Karpas-422 (cell line): Measurements from ENCODE around the gene ERBB4. TPM values are rescaled to one million over a fixed set of nuclear protein-coding genes. Genes with fewer than 3 reads are reported as not detected.
"Not testable (repeated sequence)": the region's sequence is repeated elsewhere in the genome, so short reads cannot be mapped to it uniquely, and the experiment has no call there.

Experiments used
- DNase-seq: peaks from one replicate; pipeline ENCODE4 v3.0.0-alpha.2; 2015
- H2AFZ ChIP-seq: fragments of 200-600 bp; sonication (generic); 2 replicates; pipeline ENCODE4 v1.6.1; 2014; ENCODE audit warnings: antibody characterized with exemption, low read length, mixed read lengths
- H3K27ac ChIP-seq: fragments of 200-600 bp; sonication (generic); 2 replicates; pipeline ENCODE4 v1.5.1; 2014; ENCODE audit warnings: mild to moderate bottlenecking, low read length, moderate library complexity
- H3K27me3 ChIP-seq: fragments of 200-600 bp; sonication (generic); 2 replicates; pipeline ENCODE4 v1.6.1; 2014; ENCODE audit warnings: low read length, mixed read lengths
- H3K36me3 ChIP-seq: fragments of 200-600 bp; sonication (generic); 2 replicates; pipeline ENCODE4 v1.6.1; 2014; ENCODE audit warnings: low read length, mixed read lengths; ENCODE audit not compliant: insufficient read depth
- H3K4me1 ChIP-seq: fragments of 200-600 bp; sonication (generic); 2 replicates; pipeline ENCODE4 v1.6.1; 2014; ENCODE audit warnings: mild to moderate bottlenecking, low read length, mixed read lengths
- H3K4me2 ChIP-seq: fragments of 200-600 bp; sonication (generic); 2 replicates; pipeline ENCODE4 v1.6.1; 2014; ENCODE audit warnings: low read length, low read depth, mild to moderate bottlenecking; ENCODE audit not compliant: poor library complexity, severe bottlenecking
- H3K4me3 ChIP-seq: fragments of 200-600 bp; sonication (generic); 2 replicates; pipeline ENCODE4 v1.5.1; 2014; ENCODE audit warnings: mild to moderate bottlenecking, antibody characterized with exemption, low read length, mixed read lengths
- H3K79me2 ChIP-seq: fragments of 200-600 bp; sonication (generic); 2 replicates; pipeline ENCODE4 v1.6.1; 2014; ENCODE audit warnings: mild to moderate bottlenecking, low read length, mixed read lengths
- H3K9ac ChIP-seq: fragments of 200-600 bp; sonication (generic); 2 replicates; pipeline ENCODE4 v1.6.0; 2014; ENCODE audit warnings: low read length
- H3K9me2 ChIP-seq: fragments of 200-600 bp; sonication (generic), shearing (Covaris generic); replicated peaks from 2 replicates; pipeline ENCODE4 v1.6.0; 2014; ENCODE audit warnings: mild to moderate bottlenecking, low read length, moderate library complexity; ENCODE audit not compliant: insufficient read depth
- H3K9me3 ChIP-seq: fragments of 300-700, 200-600 bp; sonication (generic); 2 replicates; pipeline ENCODE4 v1.6.1; 2014; ENCODE audit warnings: low read length, mixed read lengths
- H4K20me1 ChIP-seq: fragments of 200-600 bp; sonication (generic); 2 replicates; pipeline ENCODE4 v1.6.1; 2014; ENCODE audit warnings: mild to moderate bottlenecking, antibody characterized with exemption, low read length, low read depth; ENCODE audit not compliant: insufficient read depth
- total RNA-seq: library from RNA; depleted of rRNA; stranded (reverse); fragments of >200 nt; shearing (Covaris generic); gene quantifications from 2 replicates; pipeline ENCODE4 v1.2.3, GENCODE V29; 2014; ENCODE audit warnings: low replicate concordance

Gene ERBB4
- total RNA-seq, 1 experiment from 2014 or later = not detected

DNA sequence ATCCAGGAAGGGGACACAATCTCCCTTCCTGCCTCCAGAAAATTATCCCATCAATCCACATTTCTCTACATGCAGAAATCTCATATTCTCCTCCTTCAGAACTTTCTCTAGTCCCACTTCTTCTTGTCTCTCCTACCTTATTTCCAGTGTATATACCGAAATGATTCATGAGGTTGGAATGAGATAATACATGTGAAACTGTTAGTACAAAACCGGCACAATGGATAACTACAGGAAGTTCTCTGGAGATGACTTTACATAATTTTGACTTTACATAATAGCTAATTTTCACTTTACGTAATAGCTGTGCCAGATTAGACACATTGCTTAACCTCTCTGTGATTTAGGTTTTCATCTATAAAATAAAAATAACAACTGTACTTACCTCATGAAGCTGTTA is 801.3 kb downstream of the ERBB4 start:
- H3K4me2 ChIP-seq = no peak overlapping the region
- H3K9me3 ChIP-seq = no peaks in the 10 kb centered on the region; the same call in 1 of the 2 replicates
- no peaks in the 10 kb centered on the region for H3K27me3 ChIP-seq
- no peak overlapping the region for H3K27ac ChIP-seq
- H3K9me2 ChIP-seq = no peaks in the 10 kb centered on the region
- no peak overlapping the region for H2AFZ ChIP-seq
- H4K20me1 ChIP-seq = no peaks in the 10 kb centered on the region
- no peaks in the 10 kb centered on the region for H3K36me3 ChIP-seq
- H3K4me3 ChIP-seq = no peak overlapping the region
- DNase-seq = no peak
- no peaks in the 10 kb centered on the region for H3K4me1 ChIP-seq
- no peaks in the 10 kb centered on the region for H3K79me2 ChIP-seq
- H3K9ac ChIP-seq = no peak overlapping the region

DNA sequence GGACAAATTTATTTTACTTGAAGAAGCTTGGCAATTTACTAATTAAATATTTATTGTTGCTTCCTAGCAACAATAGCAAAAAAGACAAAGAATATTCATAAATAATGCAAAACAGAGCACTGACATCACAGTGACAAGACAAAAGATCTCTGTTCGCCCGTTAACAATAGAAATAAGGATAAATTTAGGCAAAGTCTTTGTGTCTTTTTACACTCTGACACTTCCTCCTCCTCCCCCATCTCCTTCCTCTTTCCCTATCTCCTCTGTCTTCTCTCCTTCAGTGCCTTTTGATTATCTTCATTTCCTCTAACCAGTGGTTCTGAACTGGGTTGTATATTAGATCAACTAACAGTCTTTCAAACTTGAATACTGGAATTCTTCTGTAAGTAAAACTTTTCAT is 808.4 kb downstream of the ERBB4 start:
- H3K36me3 ChIP-seq = no peaks in the 10 kb centered on the region
- H3K9me3 ChIP-seq = peaks cover 3% of the 10 kb centered on the region
- H3K4me3 ChIP-seq = no peak overlapping the region
- no peaks in the 10 kb centered on the region for H3K79me2 ChIP-seq
- DNase-seq = no peak
- no peak overlapping the region for H3K27ac ChIP-seq
- no peak overlapping the region for H3K4me2 ChIP-seq
- no peaks in the 10 kb centered on the region for H3K9me2 ChIP-seq
- H2AFZ ChIP-seq = no peak overlapping the region
- H3K27me3 ChIP-seq = no peaks in the 10 kb centered on the region
- H3K9ac ChIP-seq = no peak overlapping the region
- no peaks in the 10 kb centered on the region for H4K20me1 ChIP-seq
- H3K4me1 ChIP-seq = no peaks in the 10 kb centered on the region

DNA sequence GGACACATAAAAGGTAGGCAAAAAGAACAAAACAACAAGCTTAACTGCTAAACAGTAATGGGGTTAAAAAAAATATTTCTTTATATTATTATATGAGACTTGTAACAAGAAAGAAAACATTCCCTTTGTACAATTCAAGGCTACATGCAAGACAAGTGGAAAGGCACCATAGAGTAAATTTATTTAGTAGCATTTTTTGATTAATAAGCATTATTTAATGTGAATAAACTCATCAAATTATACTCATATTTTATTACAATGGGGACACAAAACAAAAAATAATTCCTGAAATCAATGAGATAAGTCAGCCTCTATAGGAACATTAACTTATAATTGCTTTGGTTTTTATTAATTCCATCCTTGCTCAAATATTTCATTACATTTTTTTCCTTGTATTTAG is 809.2 kb downstream of the ERBB4 start:
- Histone ChIP-seq H3K27me3 (no peaks in the 10 kb centered on the region), H3K9me3 (peaks cover 3% of the 10 kb centered on the region), H3K9ac (no peak overlapping the region), H3K4me1 (no peaks in the 10 kb centered on the region), H3K9me2 (no peaks in the 10 kb centered on the region), H2AFZ (no peak overlapping the region), H3K4me2 (no peak overlapping the region), H3K4me3 (no peak overlapping the region), H3K36me3 (no peaks in the 10 kb centered on the region), H3K79me2 (no peaks in the 10 kb centered on the region), H4K20me1 (no peaks in the 10 kb centered on the region), H3K27ac (no peak overlapping the region)
- DNase-seq = no peak

DNA sequence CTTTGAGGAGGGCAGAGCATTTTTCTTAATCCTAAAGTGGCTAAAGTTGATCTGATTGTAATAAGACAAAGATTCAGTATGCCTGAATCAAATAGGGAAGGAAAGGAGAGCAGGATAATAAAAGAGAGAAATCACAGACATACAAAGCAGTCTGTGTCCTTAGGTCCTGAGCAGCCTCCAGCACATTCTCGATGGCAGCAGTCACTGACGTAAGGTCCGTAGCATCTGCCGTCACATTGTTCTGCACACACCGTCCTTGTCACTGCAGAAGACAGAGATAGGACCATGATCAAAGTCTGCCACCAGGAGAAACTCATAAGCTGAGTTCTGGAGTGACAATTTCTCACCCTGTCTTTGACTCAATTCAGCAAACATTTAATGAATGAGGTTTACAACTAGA is 813.7 kb downstream of the ERBB4 start:
- H3K9ac ChIP-seq = no peak overlapping the region
- H4K20me1 ChIP-seq = no peaks in the 10 kb centered on the region
- no peak overlapping the region for H3K4me2 ChIP-seq
- no peaks in the 10 kb centered on the region for H3K9me2 ChIP-seq
- DNase-seq = no peak
- no peaks in the 10 kb centered on the region for H3K36me3 ChIP-seq
- no peak overlapping the region for H3K27ac ChIP-seq
- no peaks in the 10 kb centered on the region for H3K4me1 ChIP-seq
- no peak overlapping the region for H3K4me3 ChIP-seq
- H3K9me3 ChIP-seq = peaks cover 3% of the 10 kb centered on the region; the same call in 1 of the 2 replicates
- no peak overlapping the region for H2AFZ ChIP-seq
- no peaks in the 10 kb centered on the region for H3K79me2 ChIP-seq
- H3K27me3 ChIP-seq = no peaks in the 10 kb centered on the region

DNA sequence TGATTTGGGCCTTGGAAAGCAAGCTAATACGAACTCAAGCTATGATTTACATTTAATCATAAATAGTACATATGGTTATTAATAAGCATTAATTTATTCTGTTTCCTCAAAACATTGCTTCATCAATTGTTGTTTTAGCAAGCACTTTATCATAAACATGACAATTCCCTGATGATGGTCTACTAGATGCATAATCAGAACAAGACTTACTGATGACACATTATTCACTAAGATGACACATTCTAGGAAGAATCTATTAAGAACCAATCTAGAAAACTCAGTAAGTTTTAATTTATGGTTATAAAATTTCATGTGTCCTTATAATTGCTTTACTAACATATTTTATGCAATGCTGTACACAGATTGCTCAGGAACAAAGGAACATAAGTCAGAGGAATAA is 815.2 kb downstream of the ERBB4 start:
- DNase-seq = no peak
- no peaks in the 10 kb centered on the region for H3K27me3 ChIP-seq
- H3K9me3 ChIP-seq = peaks cover 3% of the 10 kb centered on the region; the same call in 1 of the 2 replicates
- H3K4me2 ChIP-seq = no peak overlapping the region
- no peaks in the 10 kb centered on the region for H3K9me2 ChIP-seq
- H4K20me1 ChIP-seq = no peaks in the 10 kb centered on the region
- H3K4me3 ChIP-seq = no peak overlapping the region
- H2AFZ ChIP-seq = no peak overlapping the region
- no peaks in the 10 kb centered on the region for H3K36me3 ChIP-seq
- no peaks in the 10 kb centered on the region for H3K79me2 ChIP-seq
- no peaks in the 10 kb centered on the region for H3K4me1 ChIP-seq
- H3K9ac ChIP-seq = no peak overlapping the region
- H3K27ac ChIP-seq = no peak overlapping the region

DNA sequence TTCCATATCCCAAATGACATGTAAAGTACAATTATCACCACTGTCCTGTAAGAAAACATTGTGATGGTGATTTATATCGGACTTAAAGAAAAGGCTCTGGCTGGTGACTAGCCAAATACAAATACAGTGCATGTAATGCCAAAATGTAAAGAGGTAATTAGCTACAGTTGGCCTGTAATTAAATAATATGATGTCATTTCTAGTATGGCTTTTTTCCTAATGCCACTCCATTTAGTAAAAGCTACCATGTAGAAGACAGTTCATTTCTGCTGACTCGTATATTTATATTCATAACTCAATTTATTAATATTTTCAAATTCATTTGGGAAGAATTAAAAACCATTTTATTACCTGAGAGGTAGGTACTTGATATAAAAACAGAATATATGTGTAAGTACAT is 815.7 kb downstream of the ERBB4 start:
- H3K27me3 ChIP-seq = no peaks in the 10 kb centered on the region
- H3K9ac ChIP-seq = no peak overlapping the region
- peaks cover 3% of the 10 kb centered on the region; the same call in 1 of the 2 replicates for H3K9me3 ChIP-seq
- no peak overlapping the region for H2AFZ ChIP-seq
- no peaks in the 10 kb centered on the region for H3K4me1 ChIP-seq
- H3K4me2 ChIP-seq = no peak overlapping the region
- no peaks in the 10 kb centered on the region for H4K20me1 ChIP-seq
- no peak overlapping the region for H3K27ac ChIP-seq
- DNase-seq = no peak
- H3K4me3 ChIP-seq = no peak overlapping the region
- H3K36me3 ChIP-seq = no peaks in the 10 kb centered on the region
- H3K9me2 ChIP-seq = no peaks in the 10 kb centered on the region
- H3K79me2 ChIP-seq = no peaks in the 10 kb centered on the region

DNA sequence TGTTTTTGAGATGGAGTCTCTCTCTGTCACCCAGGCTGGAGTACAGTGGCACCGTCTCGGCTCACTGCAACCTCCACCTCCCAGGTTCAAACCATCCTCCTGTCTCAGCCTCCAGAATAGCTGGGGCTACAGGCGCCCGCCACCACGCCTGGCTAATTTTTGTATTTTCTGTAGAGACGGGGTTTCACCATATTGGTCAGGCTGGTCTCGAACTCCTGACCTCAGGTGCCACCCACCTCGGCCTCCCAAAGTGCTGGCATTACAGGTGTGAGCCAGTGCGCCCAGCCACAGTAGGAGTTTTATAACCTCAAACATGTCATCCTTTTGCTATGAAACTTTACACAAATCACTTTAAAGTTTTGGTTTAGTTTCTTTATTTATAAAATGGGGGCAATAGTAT is 816.7 kb downstream of the ERBB4 start:
- not testable (repeated sequence) for H3K4me2 ChIP-seq, H3K9ac ChIP-seq, H3K4me3 ChIP-seq, H3K27ac ChIP-seq, H3K9me3 ChIP-seq, H2AFZ ChIP-seq, H4K20me1 ChIP-seq, DNase-seq, H3K36me3 ChIP-seq, H3K4me1 ChIP-seq, H3K9me2 ChIP-seq, H3K79me2 ChIP-seq, H3K27me3 ChIP-seq

DNA sequence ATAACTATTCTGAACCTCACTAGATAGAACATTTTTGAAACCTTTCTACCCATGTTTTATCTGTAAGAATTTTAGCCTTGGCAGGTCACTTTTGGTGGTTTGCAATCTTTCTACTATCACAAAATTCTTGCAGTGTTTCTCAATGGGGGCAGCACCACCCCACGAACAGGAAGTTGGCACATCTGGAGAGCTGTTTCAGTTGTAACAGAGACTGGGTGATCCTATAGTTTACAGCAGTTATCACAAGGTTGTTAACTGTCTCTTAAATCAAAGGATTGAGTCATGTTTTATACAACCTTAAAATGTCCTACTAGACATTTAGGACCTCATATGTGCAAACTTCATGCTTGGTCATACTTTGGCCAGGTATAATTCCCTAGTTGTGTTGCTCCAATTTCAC is 829.2 kb downstream of the ERBB4 start:
- no peak overlapping the region for H2AFZ ChIP-seq
- no peaks in the 10 kb centered on the region for H3K4me1 ChIP-seq
- no peak overlapping the region for H3K9ac ChIP-seq
- no peaks in the 10 kb centered on the region for H3K79me2 ChIP-seq
- no peaks in the 10 kb centered on the region for H3K36me3 ChIP-seq
- no peaks in the 10 kb centered on the region for H4K20me1 ChIP-seq
- DNase-seq = no peak
- no peak overlapping the region for H3K4me3 ChIP-seq
- no peaks in the 10 kb centered on the region for H3K9me2 ChIP-seq
- H3K27ac ChIP-seq = no peak overlapping the region
- H3K27me3 ChIP-seq = no peaks in the 10 kb centered on the region
- no peak overlapping the region for H3K4me2 ChIP-seq
- H3K9me3 ChIP-seq = no peaks in the 10 kb centered on the region; the same call in 1 of the 2 replicates

DNA sequence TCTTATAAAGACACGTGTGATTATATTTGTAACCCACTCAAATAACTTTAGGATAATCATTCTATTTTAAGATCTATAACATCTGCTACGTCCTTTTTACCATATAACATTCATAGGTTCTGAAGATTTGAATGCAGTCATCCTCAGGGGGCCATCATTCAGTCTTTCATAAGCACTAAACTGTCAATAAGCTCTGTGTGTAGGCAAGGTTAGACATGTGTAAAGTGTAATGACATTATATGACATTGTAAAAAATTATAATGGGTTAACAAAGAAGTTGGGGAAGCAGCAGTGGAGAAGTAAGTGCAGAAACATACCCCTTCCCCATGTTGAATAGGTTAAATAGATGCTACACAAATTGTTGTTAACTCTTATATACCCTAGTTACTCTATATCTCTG is 845.9 kb downstream of the ERBB4 start:
- DNase-seq = no peak
- no peaks in the 10 kb centered on the region for H3K4me1 ChIP-seq
- no peak overlapping the region for H3K9ac ChIP-seq
- no peak overlapping the region for H2AFZ ChIP-seq
- no peaks in the 10 kb centered on the region for H3K79me2 ChIP-seq
- H3K36me3 ChIP-seq = no peaks in the 10 kb centered on the region
- no peaks in the 10 kb centered on the region for H3K9me2 ChIP-seq
- peaks cover 28% of the 10 kb centered on the region for H3K9me3 ChIP-seq
- no peak overlapping the region for H3K27ac ChIP-seq
- no peak overlapping the region for H3K4me2 ChIP-seq
- no peaks in the 10 kb centered on the region for H3K27me3 ChIP-seq
- no peak overlapping the region for H3K4me3 ChIP-seq
- no peaks in the 10 kb centered on the region for H4K20me1 ChIP-seq
